ENCODE results near the gene HLA-DRB5. TPM values are rescaled to one million over a fixed set of nuclear protein-coding genes. Genes with fewer than 3 reads are reported as not detected.
"Not testable (repeated sequence)": the region's sequence is repeated elsewhere in the genome, so short reads cannot be mapped to it uniquely, and the experiment has no call there.

HLA-DRB5 gene
- polyA plus RNA-seq, 3 donors, result 168 to 1,407 (median 394) TPM

- peaks cover 4 to 7% of the 10 kb centered on the region in 2 donors for H3K36me3 Mint-ChIP-seq
- peaks cover 21 to 30% of the 10 kb centered on the region in 2 donors for H3K4me1 ChIP-seq (ENCODE audit: control insufficient read depth in 1 of 2, insufficient read depth in 2 of 2, low read length in 2 of 2)
- no peaks in the 10 kb centered on the region for H4K20me1 ChIP-seq (ENCODE audit: insufficient read depth, low read length)
- H3K4me3 ChIP-seq (replicated peaks in 1 of 3; ENCODE audit: low read depth in 2 of 3, low read length in 3 of 3), result peak overlapping the region; percentile 15 to 61 (median 50)
- DNase-seq, result peak; percentile 79 to 92 (median 90)
- intact Hi-C loops (cut with micrococcal nuclease), result no loop called here
- H3K4me2 ChIP-seq (replicated peaks; ENCODE audit: extremely low read depth, low read length, poor library complexity, severe bottlenecking), result peak overlapping the region; percentile 62
- peaks cover 28% of the 10 kb centered on the region for H3K4me1 Mint-ChIP-seq
- peaks cover 7% of the 10 kb centered on the region for H3K79me2 ChIP-seq (ENCODE audit: insufficient read depth, low read length)
- H3K27me3 Mint-ChIP-seq (ENCODE audit: low read depth in 3 of 3), result no peaks in the 10 kb centered on the region
- H3K9ac ChIP-seq (ENCODE audit: insufficient read depth, low read length, poor library complexity, severe bottlenecking), result peak overlapping the region; percentile 73
- H3K36me3 ChIP-seq (replicated peaks in 1 of 2; ENCODE audit: control insufficient read depth in 1 of 2, insufficient read depth in 2 of 2, low read length in 2 of 2), result no peaks in the 10 kb centered on the region
- TF ChIP-seq CTCF (IDR thresholded peaks at IDR 0.05), result no peak
- no peaks in the 10 kb centered on the region for H3K9me3 ChIP-seq (replicated peaks in 1 of 2; ENCODE audit: control insufficient read depth in 1 of 2, insufficient read depth in 1 of 2, low read length in 2 of 2)
- peak overlapping the region; percentile 90 to 98 for H3K27ac ChIP-seq (ENCODE audit: low read depth in 1 of 2, low read length in 2 of 2)
- H3K4me3 Mint-ChIP-seq, result peak overlapping the region; percentile 67 to 83
- no peak overlapping the region for H2AFZ ChIP-seq (ENCODE audit: insufficient read depth, low read depth, low read length, poor library complexity, severe bottlenecking)
- H3K27ac Mint-ChIP-seq, result peak overlapping the region; percentile 96 to 100 (median 100)
- no CpG with 5 or more reads among the region's 5 CpGs for WGBS (ENCODE audit: insufficient coverage)
- no peaks in the 10 kb centered on the region for H3K27me3 ChIP-seq (ENCODE audit: control insufficient read depth in 2 of 2, insufficient read depth in 2 of 2, low read length in 2 of 2)
- peaks cover 0 to 10% (median 4%) of the 10 kb centered on the region in 7 donors for H3K9me3 Mint-ChIP-seq
Observed at GRCh38 chr6:32472781-32473375, 57.2 kb downstream of the HLA-DRB5 start.

- H3K36me3 Mint-ChIP-seq; H3K4me2 ChIP-seq (replicated peaks; ENCODE audit: extremely low read depth, low read length, poor library complexity, severe bottlenecking); H3K4me3 Mint-ChIP-seq; DNase-seq; H3K9ac ChIP-seq (ENCODE audit: insufficient read depth, low read length, poor library complexity, severe bottlenecking); H3K4me3 ChIP-seq (replicated peaks in 1 of 3; ENCODE audit: low read depth in 2 of 3, low read length in 3 of 3); H4K20me1 ChIP-seq (ENCODE audit: insufficient read depth, low read length); H3K36me3 ChIP-seq (replicated peaks in 1 of 2; ENCODE audit: control insufficient read depth in 1 of 2, insufficient read depth in 2 of 2, low read length in 2 of 2); H3K27ac Mint-ChIP-seq; intact Hi-C loops (cut with micrococcal nuclease); H3K27ac ChIP-seq (ENCODE audit: low read depth in 1 of 2, low read length in 2 of 2); H3K9me3 ChIP-seq (replicated peaks in 1 of 2; ENCODE audit: control insufficient read depth in 1 of 2, insufficient read depth in 1 of 2, low read length in 2 of 2); H3K27me3 Mint-ChIP-seq (ENCODE audit: low read depth in 3 of 3); H2AFZ ChIP-seq (ENCODE audit: insufficient read depth, low read depth, low read length, poor library complexity, severe bottlenecking); H3K27me3 ChIP-seq (ENCODE audit: control insufficient read depth in 2 of 2, insufficient read depth in 2 of 2, low read length in 2 of 2); H3K79me2 ChIP-seq (ENCODE audit: insufficient read depth, low read length): not testable (repeated sequence)
- H3K4me1 ChIP-seq (ENCODE audit: control insufficient read depth in 1 of 2, insufficient read depth in 2 of 2, low read length in 2 of 2), result peaks cover 5 to 13% of the 10 kb centered on the region in 2 donors
- H3K4me1 Mint-ChIP-seq, result peaks cover 11% of the 10 kb centered on the region
- WGBS (ENCODE audit: insufficient coverage), result no CpG with 5 or more reads among the region's 5 CpGs
- peaks cover 3 to 16% (median 7%) of the 10 kb centered on the region in 7 donors for H3K9me3 Mint-ChIP-seq
Observed at GRCh38 chr6:32467743-32468503, 62.2 kb downstream of the HLA-DRB5 start.

Small RNA genes within 50 kb of the gene (small RNA-seq; reads per million reads assigned to genes)
- not detected for gene RNU1-61P (ENCODE audit: insufficient read length, low read depth)

Other genes starting within 250 kb of the HLA-DRB5 start
- not detected for gene TSBP1, start 158.4 kb downstream of the HLA-DRB5 start, polyA plus RNA-seq
- not detected for gene BTNL2, start 123.1 kb downstream of the HLA-DRB5 start, polyA plus RNA-seq
- 1,000 to 10,000 TPM; 4,194 to 5,181 (median 4,943) TPM for gene HLA-DRA, start 90.4 kb downstream of the HLA-DRB5 start, polyA plus RNA-seq
- 1,000 to 10,000 TPM in 2 of 3 donors, 100 to 1,000 TPM in 1; 928 to 2,792 (median 2,645) TPM for gene HLA-DRB1, start 59.6 kb upstream of the HLA-DRB5 start, polyA plus RNA-seq
- gene HLA-DQA1, start 107.1 kb upstream of the HLA-DRB5 start, polyA plus RNA-seq, result 100 to 1,000 TPM in 2 of 3 donors, 10 to 100 TPM in 1; 98.1 to 191 (median 117) TPM
- gene HLA-DQB1, start 136.4 kb upstream of the HLA-DRB5 start, polyA plus RNA-seq, result 100 to 1,000 TPM in 2 of 3 donors, 10 to 100 TPM in 1; 66.7 to 638 (median 246) TPM
- 10 to 100 TPM in 2 of 3 donors, under 1 TPM in 1; 0.24 to 53.5 (median 15.5) TPM for gene HLA-DQA2, start 211.1 kb upstream of the HLA-DRB5 start, polyA plus RNA-seq
- gene HLA-DQB2, start 233.2 kb upstream of the HLA-DRB5 start, polyA plus RNA-seq, result 10 to 100 TPM in 1 of 3 donors, 1 to 10 TPM in 1, not detected in 1; 4.4 to 37.5 TPM